Thoracic aorta (tissue), 2 donors: ENCODE data around the gene ATF6. TPM values are rescaled to one million over a fixed set of nuclear protein-coding genes. Genes with fewer than 3 reads are reported as not detected.

ENCODE experiments used
- ATAC-seq: fragments of 150-250 bp; one replicate; pipeline ENCODE4 v1.8.0; 2017; ENCODE audit warnings: low read depth; ENCODE audit not compliant: insufficient number of reproducible peaks, low FRiP score
- DNase-seq: peaks from one replicate; pipeline ENCODE4 v3.0.0-alpha.2; 2020; ENCODE audit warnings: low spot score
- H3K27ac ChIP-seq, 2 donors: fragments of 200-600 bp; sonication (generic); 1 replicate in 1 of 2; 2 replicates in 1 of 2; pipeline ENCODE4 v1.5.1; 2016; ENCODE audit warnings: mild to moderate bottlenecking in 2 of 2, moderate library complexity in 2 of 2
- H3K27me3 ChIP-seq: fragments of 200-600 bp; sonication (generic); replicated peaks from 2 replicates; pipeline ENCODE4 v1.6.0; 2016; ENCODE audit warnings: mild to moderate bottlenecking; ENCODE audit not compliant: insufficient read depth
- H3K36me3 ChIP-seq: fragments of 200-600 bp; sonication (generic); one replicate; pipeline ENCODE4 v1.5.1; 2016
- H3K4me1 ChIP-seq, 2 donors: fragments of 200-600 bp; sonication (generic); 1 replicate in 1 of 2; 2 replicates in 1 of 2; pipeline versions ENCODE4 v1.5.1 to v1.6.0; 2016; ENCODE audit warnings: low read depth in 2 of 2, mild to moderate bottlenecking in 1 of 2; ENCODE audit not compliant: control insufficient read depth in 1 of 2
- H3K4me3 ChIP-seq: fragments of 200-600 bp; sonication (generic); 2 replicates; pipeline ENCODE4 v1.5.1; 2016; ENCODE audit warnings: mild to moderate bottlenecking
- H3K9me3 ChIP-seq: fragments of 200-600 bp; sonication (generic); 2 replicates; pipeline ENCODE4 v1.5.1; 2016
- total RNA-seq, 2 donors: library from RNA; depleted of rRNA; stranded (reverse); fragments of >200 nt; gene quantifications; one replicate each; pipeline versions ENCODE4 v1.1.0 to v1.2.3, GENCODE V29; 2016
- TF ChIP-seq, protein P1 (sequence below): fragments of 200-600 bp; sonication (generic); IDR thresholded peaks from one replicate; pipeline ENCODE4 v1.5.1; 2019; ENCODE audit warnings: antibody characterized with exemption

The ATF6 gene
- total RNA-seq, 2 donors from 2014 or later: 26.9 to 37.6 TPM

DNA sequence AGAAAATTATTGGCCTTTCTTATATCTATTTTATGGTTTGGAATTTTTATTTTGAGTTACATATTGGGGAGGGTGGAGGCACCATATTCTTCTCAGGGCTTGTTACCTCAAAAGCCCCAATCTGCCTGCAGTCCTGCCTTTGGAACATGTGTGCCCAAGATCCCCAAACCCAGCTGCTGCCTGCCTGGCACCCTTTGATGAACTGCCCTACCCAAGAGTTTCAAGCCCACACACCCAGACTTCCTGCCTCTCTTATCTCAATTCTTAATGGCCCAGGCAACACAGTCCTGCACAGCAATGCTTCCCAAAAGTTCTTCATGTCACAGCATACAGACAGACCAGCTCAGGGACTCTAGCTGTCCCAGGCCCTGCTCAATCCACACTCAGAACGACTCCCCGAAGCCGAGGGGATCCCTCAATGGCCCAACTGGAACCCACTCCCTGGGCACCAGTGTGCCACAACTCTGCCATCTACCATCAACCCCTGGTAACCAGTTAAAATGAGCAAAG lies 238.4 kb downstream of the ATF6 start:
- no peaks in the 10 kb centered on the region for H3K9me3 ChIP-seq
- no peak overlapping the region for H3K4me3 ChIP-seq
- DNase-seq: no peak
- peaks cover 3 to 19% of the 10 kb centered on the region in 2 donors for H3K4me1 ChIP-seq
- peak overlapping the region in 1 of 2 donors; percentile 45 for H3K27ac ChIP-seq
- no peaks in the 10 kb centered on the region for H3K27me3 ChIP-seq
- TF ChIP-seq, protein P1, sequence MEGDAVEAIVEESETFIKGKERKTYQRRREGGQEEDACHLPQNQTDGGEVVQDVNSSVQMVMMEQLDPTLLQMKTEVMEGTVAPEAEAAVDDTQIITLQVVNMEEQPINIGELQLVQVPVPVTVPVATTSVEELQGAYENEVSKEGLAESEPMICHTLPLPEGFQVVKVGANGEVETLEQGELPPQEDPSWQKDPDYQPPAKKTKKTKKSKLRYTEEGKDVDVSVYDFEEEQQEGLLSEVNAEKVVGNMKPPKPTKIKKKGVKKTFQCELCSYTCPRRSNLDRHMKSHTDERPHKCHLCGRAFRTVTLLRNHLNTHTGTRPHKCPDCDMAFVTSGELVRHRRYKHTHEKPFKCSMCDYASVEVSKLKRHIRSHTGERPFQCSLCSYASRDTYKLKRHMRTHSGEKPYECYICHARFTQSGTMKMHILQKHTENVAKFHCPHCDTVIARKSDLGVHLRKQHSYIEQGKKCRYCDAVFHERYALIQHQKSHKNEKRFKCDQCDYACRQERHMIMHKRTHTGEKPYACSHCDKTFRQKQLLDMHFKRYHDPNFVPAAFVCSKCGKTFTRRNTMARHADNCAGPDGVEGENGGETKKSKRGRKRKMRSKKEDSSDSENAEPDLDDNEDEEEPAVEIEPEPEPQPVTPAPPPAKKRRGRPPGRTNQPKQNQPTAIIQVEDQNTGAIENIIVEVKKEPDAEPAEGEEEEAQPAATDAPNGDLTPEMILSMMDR: no peak
- no peak for ATAC-seq
- H3K36me3 ChIP-seq: peaks cover 11% of the 10 kb centered on the region

DNA sequence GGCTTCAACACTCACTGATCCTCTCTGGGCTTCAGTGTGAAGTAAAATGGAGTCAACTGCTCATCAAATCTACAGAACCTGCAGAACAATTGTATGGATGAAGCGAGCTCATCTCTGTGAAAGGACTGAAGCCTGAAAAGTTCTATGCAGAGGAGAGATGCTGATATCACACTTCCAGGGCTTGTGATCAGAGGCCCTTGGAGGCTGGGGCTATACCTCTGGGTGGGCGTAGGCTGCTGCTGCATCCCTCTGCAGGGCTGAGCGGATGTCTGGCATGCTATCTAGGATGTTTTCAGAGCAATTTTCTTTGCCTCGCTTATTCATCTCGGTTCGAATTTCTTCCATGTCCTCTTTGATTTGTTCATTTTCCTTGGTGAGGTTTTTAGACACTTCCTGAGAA lies 240.0 kb downstream of the ATF6 start:
- H3K4me3 ChIP-seq: no peak overlapping the region
- H3K27me3 ChIP-seq: no peaks in the 10 kb centered on the region
- ATAC-seq (no peak), DNase-seq (no peak)
- H3K9me3 ChIP-seq: no peaks in the 10 kb centered on the region
- TF ChIP-seq, protein P1: no peak
- no peak overlapping the region for H3K27ac ChIP-seq
- peaks cover 8% of the 10 kb centered on the region for H3K36me3 ChIP-seq
- peaks cover 5 to 35% of the 10 kb centered on the region in 2 donors for H3K4me1 ChIP-seq

DNA sequence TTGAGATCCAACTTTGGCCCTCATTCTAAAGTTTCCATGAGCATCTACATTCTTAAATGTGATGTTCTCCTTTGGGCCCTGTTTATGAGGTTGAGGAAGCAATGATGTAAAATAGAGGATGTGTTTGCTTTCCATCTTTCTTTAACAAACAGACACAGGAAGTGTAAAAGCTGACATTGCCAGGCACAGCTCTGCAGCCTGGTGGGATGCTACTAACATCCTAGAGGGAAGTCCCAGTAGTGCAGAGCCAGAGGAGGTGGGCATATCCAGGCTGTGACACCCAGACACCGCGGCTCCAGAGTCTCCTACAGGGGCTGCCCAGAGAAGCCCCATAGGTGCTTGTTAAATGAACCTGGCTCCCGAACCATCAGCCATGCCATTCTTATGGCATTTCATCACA lies 241.3 kb downstream of the ATF6 start:
- H3K4me3 ChIP-seq: no peak overlapping the region
- TF ChIP-seq, protein P1: no peak
- no peaks in the 10 kb centered on the region for H3K27me3 ChIP-seq
- no peaks in the 10 kb centered on the region for H3K9me3 ChIP-seq
- H3K4me1 ChIP-seq: peaks cover 10 to 49% of the 10 kb centered on the region in 2 donors
- DNase-seq: no peak
- no peak overlapping the region for H3K27ac ChIP-seq
- peaks cover 8% of the 10 kb centered on the region for H3K36me3 ChIP-seq
- no peak for ATAC-seq

DNA sequence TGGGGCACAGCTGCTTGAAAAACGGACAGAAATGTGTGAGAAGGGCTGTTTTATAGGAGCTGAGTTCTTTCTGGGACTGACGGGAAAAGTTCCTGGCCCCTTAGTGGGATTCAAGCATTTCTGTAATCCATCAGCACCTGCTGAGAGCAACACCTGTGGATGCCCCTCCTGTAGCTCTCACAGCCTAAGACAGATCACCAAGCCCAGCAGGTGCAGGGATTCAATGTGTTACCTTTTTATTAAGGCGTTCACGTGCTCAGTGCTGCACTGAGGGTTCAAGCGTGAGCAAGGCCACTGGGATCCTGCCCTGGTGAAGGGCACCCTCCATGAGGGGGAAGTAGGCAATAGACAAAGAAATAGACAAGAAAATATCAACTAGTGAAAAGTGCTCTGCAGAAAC lies 242.7 kb downstream of the ATF6 start:
- H3K27me3 ChIP-seq: no peaks in the 10 kb centered on the region
- no peak overlapping the region for H3K27ac ChIP-seq
- TF ChIP-seq, protein P1: no peak
- DNase-seq (no peak), ATAC-seq (no peak)
- peaks cover 8% of the 10 kb centered on the region for H3K36me3 ChIP-seq
- H3K9me3 ChIP-seq: no peaks in the 10 kb centered on the region
- H3K4me1 ChIP-seq: peaks cover 10 to 50% of the 10 kb centered on the region in 2 donors
- no peak overlapping the region for H3K4me3 ChIP-seq

DNA sequence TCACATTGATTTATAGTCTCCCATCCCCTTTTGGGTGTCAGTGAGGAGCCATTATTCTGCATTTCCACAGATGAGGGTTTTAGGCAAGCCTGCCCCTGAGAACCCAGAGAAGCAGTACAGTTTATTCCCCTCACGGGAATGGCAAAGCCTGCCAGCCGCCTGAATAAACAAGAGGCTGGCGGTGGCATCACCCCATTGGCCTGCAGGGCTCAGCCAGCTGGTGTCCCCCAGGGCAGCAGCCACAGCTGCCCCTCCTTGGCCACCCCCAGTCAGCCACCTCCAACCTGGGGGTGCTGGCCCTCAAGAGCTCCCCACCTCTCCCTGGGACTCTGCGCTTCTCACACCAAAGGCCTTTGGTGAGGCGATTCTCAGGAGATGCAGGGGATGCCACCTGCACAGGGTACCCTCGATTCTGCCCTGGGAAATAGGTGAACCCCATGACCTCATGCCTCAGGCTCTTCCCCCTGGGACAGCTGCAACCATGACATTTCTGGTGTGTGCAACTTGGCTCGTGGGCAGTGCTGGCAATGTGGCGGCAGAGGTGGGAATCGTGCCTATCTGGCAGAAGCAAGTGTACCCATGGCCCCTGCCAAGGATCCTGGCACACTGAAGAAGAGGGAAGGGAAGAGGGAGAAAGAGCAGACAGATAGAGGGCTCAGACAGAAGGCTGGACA lies 243.5 kb downstream of the ATF6 start:
- H3K36me3 ChIP-seq: peaks cover 8% of the 10 kb centered on the region
- TF ChIP-seq, protein P1: no peak

More for the DNA sequence above, 243.5 kb downstream of the ATF6 start:
- Histone ChIP-seq H3K9me3 (no peaks in the 10 kb centered on the region), H3K4me1 (peaks cover 10 to 50% of the 10 kb centered on the region in 2 donors), H3K27me3 (no peaks in the 10 kb centered on the region), H3K27ac (peak overlapping the region; percentile 15 to 42), H3K4me3 (no peak overlapping the region)
- no peak for DNase-seq
- ATAC-seq: no peak
